ENCODE results near the gene LRRC4B. TPM values are rescaled to one million over a fixed set of nuclear protein-coding genes. Genes with fewer than 3 reads are reported as not detected.
A peak's percentile ranks its signal among the peaks of the same experiment; 100 is the strongest.

Gene LRRC4B
- total RNA-seq, 6 experiments from 2014 or later = 0.22 to 1.2 (median 0.52) TPM

DNA sequence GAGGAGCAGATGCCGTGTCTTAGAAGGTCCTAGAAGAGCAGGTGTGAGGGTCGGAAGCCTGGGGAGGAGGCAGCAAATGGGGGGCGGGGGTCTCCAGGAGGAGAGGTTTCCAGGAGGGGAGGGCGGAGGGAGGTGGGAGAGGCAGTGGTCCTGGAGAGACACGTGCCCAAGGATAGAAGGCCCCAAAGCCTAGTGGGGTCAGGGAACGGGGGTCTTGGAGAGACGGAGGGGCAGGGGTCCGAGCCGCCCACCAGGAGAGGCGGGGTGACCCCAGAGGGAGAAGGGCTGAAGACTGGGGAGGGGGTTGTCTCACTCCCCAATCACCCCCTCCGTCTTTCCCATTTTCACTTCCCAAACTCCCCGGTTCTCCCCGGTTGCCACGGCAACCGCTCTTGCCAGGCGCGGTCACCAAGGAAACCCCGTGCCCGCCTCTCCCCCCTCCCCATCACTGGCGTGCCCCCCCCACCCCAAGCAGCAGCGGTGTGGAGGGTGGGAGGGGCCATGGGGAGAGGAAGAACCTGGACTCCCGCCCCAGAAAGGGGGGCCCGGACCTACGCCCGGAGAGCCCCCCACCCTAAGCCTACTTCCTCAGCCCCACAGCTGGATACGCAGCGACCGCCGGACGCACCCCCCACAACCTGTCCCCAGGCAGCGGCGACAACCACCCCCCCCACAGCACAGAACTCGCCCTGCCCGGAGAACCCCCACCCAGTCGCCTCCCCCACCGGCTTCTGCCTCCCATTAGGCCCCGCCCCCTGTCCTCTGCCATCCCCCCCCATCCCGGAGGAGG is 988 bp downstream of the LRRC4B start:
- DNase-seq = peak in 1 of 3 donors; percentile 48
- Histone ChIP-seq H3K9me3 (no peaks in the 10 kb centered on the region), H3K36me3 (no peaks in the 10 kb centered on the region), H3K4me1 (no peaks in the 10 kb centered on the region), H3K27me3 (peaks cover 0 to 3% of the 10 kb centered on the region in 2 donors), H3K27ac (no peak overlapping the region), H3K4me3 (no peak overlapping the region)
- TF ChIP-seq, protein P1, sequence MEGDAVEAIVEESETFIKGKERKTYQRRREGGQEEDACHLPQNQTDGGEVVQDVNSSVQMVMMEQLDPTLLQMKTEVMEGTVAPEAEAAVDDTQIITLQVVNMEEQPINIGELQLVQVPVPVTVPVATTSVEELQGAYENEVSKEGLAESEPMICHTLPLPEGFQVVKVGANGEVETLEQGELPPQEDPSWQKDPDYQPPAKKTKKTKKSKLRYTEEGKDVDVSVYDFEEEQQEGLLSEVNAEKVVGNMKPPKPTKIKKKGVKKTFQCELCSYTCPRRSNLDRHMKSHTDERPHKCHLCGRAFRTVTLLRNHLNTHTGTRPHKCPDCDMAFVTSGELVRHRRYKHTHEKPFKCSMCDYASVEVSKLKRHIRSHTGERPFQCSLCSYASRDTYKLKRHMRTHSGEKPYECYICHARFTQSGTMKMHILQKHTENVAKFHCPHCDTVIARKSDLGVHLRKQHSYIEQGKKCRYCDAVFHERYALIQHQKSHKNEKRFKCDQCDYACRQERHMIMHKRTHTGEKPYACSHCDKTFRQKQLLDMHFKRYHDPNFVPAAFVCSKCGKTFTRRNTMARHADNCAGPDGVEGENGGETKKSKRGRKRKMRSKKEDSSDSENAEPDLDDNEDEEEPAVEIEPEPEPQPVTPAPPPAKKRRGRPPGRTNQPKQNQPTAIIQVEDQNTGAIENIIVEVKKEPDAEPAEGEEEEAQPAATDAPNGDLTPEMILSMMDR (IDR thresholded peaks at IDR 0.05) = no peak
- no peak for TF ChIP-seq POLR2A (IDR thresholded peaks at IDR 0.05)
- no peak for ATAC-seq
- 11% methylated on average over 6 of the region's 38 CpGs for WGBS (ENCODE audit: insufficient coverage, low coverage, low lambda C conversion rate, missing lambda C conversion rate)
- intact Hi-C loops (cut with DNase I) = no loop called here

DNA sequence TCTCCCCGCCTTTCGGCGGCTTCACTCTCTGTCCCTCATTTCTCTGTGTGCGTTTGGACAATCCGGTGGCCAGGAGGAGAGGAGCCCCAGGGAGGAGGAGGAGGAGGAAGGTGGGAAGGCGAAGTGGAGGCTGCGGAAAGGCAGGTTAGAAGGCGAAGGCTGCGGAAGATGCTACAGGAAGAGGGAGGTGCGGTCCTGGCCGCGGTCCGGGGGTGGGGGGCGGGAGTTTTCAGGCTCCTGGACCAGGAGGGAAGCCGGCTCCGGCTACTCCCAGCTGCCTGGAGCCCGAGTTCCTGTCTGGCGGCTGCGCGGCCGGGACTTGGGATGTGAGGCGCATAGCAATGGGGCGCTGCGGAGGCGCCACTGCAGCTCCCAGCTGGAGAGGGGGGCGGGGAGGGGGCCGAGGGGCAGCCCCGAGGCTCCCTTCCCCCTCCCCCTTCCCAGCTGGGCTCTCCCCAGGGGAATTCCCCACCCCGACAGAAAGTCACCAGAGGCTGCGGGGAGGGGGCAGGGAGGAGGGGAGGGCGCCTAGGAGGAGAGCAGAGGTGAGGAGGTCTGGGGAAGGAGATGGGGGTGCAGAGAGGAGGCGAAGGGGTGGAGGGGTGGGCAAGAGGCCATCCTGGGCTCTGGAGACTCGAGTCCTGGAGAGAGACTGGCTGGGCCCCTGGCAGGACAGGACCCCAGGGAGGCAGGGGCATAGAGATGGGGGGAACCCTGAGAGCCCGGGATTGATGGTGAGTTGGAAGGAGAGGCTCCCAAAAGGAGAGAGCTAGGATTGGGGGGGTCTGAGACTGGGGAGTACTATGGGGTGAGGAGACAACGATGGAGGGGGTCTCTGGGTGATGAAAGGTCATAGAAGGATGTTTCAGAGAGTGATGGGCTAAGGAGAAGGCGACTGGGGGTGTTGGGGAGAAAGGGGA is 2.0 kb downstream of the LRRC4B start:
- no peak for TF ChIP-seq POLR2A (IDR thresholded peaks at IDR 0.05)
- TF ChIP-seq, protein P1 (IDR thresholded peaks at IDR 0.05) = no peak
- peak in 1 of 3 donors; percentile 43 for DNase-seq
- no peaks in the 10 kb centered on the region for H3K9me3 ChIP-seq
- H3K27me3 ChIP-seq = peaks cover 0 to 9% of the 10 kb centered on the region in 2 donors
- H3K4me3 ChIP-seq = no peak overlapping the region
- H3K27ac ChIP-seq = no peak overlapping the region
- WGBS (ENCODE audit: insufficient coverage, low coverage, low lambda C conversion rate, missing lambda C conversion rate) = 1% methylated on average over 18 of the region's 36 CpGs
- no peak for ATAC-seq
- intact Hi-C loops (cut with DNase I) = no loop called here
- H3K36me3 ChIP-seq = no peaks in the 10 kb centered on the region
- no peaks in the 10 kb centered on the region for H3K4me1 ChIP-seq

DNA sequence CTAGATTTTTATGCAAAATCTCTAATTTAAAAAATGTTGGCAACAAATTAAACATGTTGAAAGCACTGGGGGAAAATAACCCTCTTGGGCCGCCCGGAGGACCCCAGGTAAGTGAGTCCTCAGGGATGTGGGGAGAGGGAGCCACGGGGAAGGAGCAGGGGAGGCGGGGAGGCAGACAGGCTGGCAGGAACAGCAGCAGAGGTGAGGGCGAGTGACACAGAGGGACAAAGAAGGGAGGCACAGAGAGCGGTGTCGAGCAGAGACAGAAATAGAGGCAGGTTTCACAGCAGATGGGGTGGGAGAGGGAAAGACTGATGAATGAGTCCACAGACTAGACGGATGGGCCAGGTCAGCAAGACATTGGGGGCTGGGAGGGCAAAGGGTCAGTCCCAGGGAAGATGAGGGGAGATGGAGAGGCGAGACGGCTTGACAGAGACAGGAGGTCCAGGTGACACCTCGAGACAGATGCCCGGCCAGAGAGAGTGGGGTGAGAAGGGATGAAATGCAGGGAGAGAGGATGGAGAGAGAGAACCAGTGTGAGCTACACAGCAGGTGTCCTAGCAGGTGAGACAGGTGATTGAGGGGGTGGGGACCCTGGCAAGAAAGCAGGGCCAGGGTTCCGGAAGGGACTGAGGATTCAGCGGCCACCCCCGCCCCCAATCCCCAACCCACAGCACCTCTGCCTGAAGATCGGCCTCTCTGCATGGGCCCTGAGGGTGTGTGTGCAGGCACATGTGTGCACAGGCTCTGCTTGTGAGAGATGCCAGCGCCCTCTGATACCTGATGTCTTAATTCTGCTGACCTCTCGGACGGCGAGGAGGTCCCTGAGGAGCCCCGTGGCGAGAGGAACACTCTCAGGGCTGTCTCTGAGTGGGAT is 3.8 kb downstream of the LRRC4B start:
- Histone ChIP-seq H3K36me3 (no peaks in the 10 kb centered on the region), H3K27ac (no peak overlapping the region), H3K27me3 (peaks cover 0 to 9% of the 10 kb centered on the region in 2 donors), H3K9me3 (no peaks in the 10 kb centered on the region), H3K4me1 (no peaks in the 10 kb centered on the region), H3K4me3 (no peak overlapping the region)
- DNase-seq = no peak
- TF ChIP-seq POLR2A (IDR thresholded peaks at IDR 0.05) = no peak
- TF ChIP-seq, protein P1 (IDR thresholded peaks at IDR 0.05) = no peak
- intact Hi-C loops (cut with DNase I) = no loop called here
- no peak for ATAC-seq
- WGBS (ENCODE audit: insufficient coverage, low coverage, low lambda C conversion rate, missing lambda C conversion rate) = 15% methylated on average over 11 of the region's 22 CpGs

DNA sequence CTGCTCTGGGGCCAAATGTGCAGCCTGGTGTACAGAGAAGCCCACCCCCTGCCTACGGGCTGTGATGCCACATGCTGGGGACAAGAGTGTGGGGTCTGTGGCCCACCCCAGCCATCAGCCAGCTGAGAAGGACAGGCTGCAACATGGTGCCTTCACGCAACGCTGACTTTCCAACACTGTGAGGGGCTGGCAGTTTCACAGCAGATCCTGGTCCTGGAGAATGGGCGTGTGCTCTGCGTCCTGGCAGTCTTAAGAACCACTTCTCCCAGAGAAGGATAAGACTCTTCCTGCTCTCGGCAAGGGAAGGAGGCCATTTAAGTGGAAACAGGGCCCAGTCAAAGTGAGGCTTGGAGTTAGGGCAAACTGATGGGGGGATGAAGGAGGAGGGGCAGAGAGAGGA is 4.6 kb downstream of the LRRC4B start:
- no peak overlapping the region for H3K27ac ChIP-seq
- ATAC-seq (no peak), DNase-seq (no peak)
- intact Hi-C loops (cut with DNase I) = no loop called here
- WGBS (ENCODE audit: insufficient coverage, low coverage, low lambda C conversion rate, missing lambda C conversion rate) = 20% methylated on average over 4 of the region's 6 CpGs
- no peaks in the 10 kb centered on the region for H3K36me3 ChIP-seq
- H3K9me3 ChIP-seq = no peaks in the 10 kb centered on the region
- H3K4me3 ChIP-seq = no peak overlapping the region
- H3K4me1 ChIP-seq = no peaks in the 10 kb centered on the region
- H3K27me3 ChIP-seq = peaks cover 0 to 9% of the 10 kb centered on the region in 2 donors
- no peak for TF ChIP-seq POLR2A (IDR thresholded peaks at IDR 0.05)
- TF ChIP-seq, protein P1 (IDR thresholded peaks at IDR 0.05) = no peak
